HepG2 (cell line): ENCODE results near the gene SLC38A1. TPM values are rescaled to one million over a fixed set of nuclear protein-coding genes. Genes with fewer than 3 reads are reported as not detected.
A peak's percentile ranks its signal among the peaks of the same experiment; 100 is the strongest.

Experiments
- ATAC-seq: fragments of 200-7000 bp; cut with Tn5 transposase; 3 replicates; pipeline ENCODE4 v1.9.1; 2020; ENCODE audit warnings: mild to moderate bottlenecking, moderate library complexity
- Bru-seq: library from RNA; stranded (reverse); fragments of 400-500 nt; gene quantifications from one replicate; lab custom pipeline; 2021; lab: Mats Ljungman, UMichigan
- BruChase-seq, 2 experiments: library from RNA; stranded (reverse); fragments of 400-500 nt; gene quantifications; one replicate each; lab custom pipeline; 2021; lab: Mats Ljungman, UMichigan
- BruUV-seq: library from RNA; stranded (reverse); fragments of 400-500 nt; replicated peaks from 2 replicates; lab custom pipeline; 2021; lab: Mats Ljungman, UMichigan
- CTCF ChIA-PET: fragments of 300-600 bp; formaldehyde crosslinking; extraction: SDS; loops from one replicate; lab custom pipeline; 2021; ENCODE audit warnings: low total read pairs, inconsistent platforms, low intra/inter-chr PET ratio; lab: Yijun Ruan, JAX
- POLR2A ChIA-PET: fragments of 350-600 bp; sonication (Branson Sonifier 250); formaldehyde crosslinking; loops from one replicate; lab custom pipeline; 2020; ENCODE audit warnings: antibody characterized with exemption, inconsistent platforms; lab: Yijun Ruan, JAX
- DNase-seq: peaks from one replicate; pipeline ENCODE4 v3.0.0-alpha.2; 2015; ENCODE audit warnings: low spot score
- FAIRE-seq: peaks from 3 replicates; lab custom pipeline; 2011; peaks lifted over from hg19 to GRCh38; lab: Jason Lieb, UNC
- H2AFZ ChIP-seq: one replicate; pipeline ENCODE4 v1.6.1; 2011; ENCODE audit warnings: low read length, inconsistent platforms
- H3K27ac ChIP-seq: fragments of 300-600 bp; 3 replicates; pipeline ENCODE4 v1.8.0; 2011; ENCODE audit warnings: mixed run types, mild to moderate bottlenecking, mixed read lengths, low read length, inconsistent platforms; ENCODE audit not compliant: insufficient read depth; ENCODE audit errors: extremely low read length
- H3K27me3 ChIP-seq, 2 experiments: fragments of 200-600 bp in 1 of 2; 2 replicates in 1 of 2; 3 replicates in 1 of 2; pipeline versions ENCODE4 v1.6.0 to v1.8.0; 2011; ENCODE audit warnings: low read length in 2 of 2, mild to moderate bottlenecking in 2 of 2, moderate library complexity in 2 of 2, inconsistent platforms in 1 of 2; ENCODE audit not compliant: insufficient read depth in 2 of 2, control insufficient read depth in 1 of 2
- H3K36me3 ChIP-seq, 2 experiments: fragments of 200-600 bp in 1 of 2; replicated peaks in 1 of 2; 2 replicates in 1 of 2; 3 replicates in 1 of 2; pipeline versions ENCODE4 v1.5.1 to v1.8.0; 2011; ENCODE audit warnings: low read length in 2 of 2, inconsistent platforms in 1 of 2; ENCODE audit not compliant: insufficient read depth in 2 of 2, control insufficient read depth in 1 of 2
- H3K4me1 ChIP-seq: 2 replicates; pipeline ENCODE4 v1.5.1; 2012; ENCODE audit warnings: low read length, inconsistent platforms; ENCODE audit not compliant: insufficient read depth
- H3K4me2 ChIP-seq: 2 replicates; pipeline ENCODE4 v1.6.0; 2011; ENCODE audit warnings: low read depth, low read length, inconsistent platforms
- H3K4me3 ChIP-seq, 3 experiments: fragments of 200-600 bp in 1 of 3; sonication (generic), shearing (Covaris generic) in 1 of 3; replicated peaks in 1 of 3; 2 replicates each; pipeline ENCODE4 v1.5.1; 2011 to 2016; ENCODE audit warnings: low read length in 3 of 3, inconsistent platforms in 2 of 3, low read depth in 2 of 3, mild to moderate bottlenecking in 2 of 3, control low read depth in 1 of 3, mixed read lengths in 1 of 3; ENCODE audit not compliant: insufficient read depth in 1 of 3
- H3K79me2 ChIP-seq: one replicate; pipeline ENCODE4 v1.6.1; 2011; ENCODE audit warnings: low read length, inconsistent platforms; ENCODE audit not compliant: insufficient read depth
- H3K9ac ChIP-seq: 2 replicates; pipeline ENCODE4 v1.6.0; 2011; ENCODE audit warnings: mild to moderate bottlenecking, low read depth, low read length, inconsistent platforms; ENCODE audit not compliant: insufficient read depth
- H3K9me3 ChIP-seq: 2 replicates; pipeline ENCODE4 v1.5.1; 2012; ENCODE audit warnings: mild to moderate bottlenecking, low read length
- H4K20me1 ChIP-seq: 2 replicates; pipeline ENCODE4 v1.6.0; 2011; ENCODE audit warnings: inconsistent platforms, mild to moderate bottlenecking, low read length, moderate library complexity; ENCODE audit not compliant: insufficient read depth
- SNAPC4 ChIP-seq: sonication (generic); formaldehyde crosslinking; IDR thresholded peaks from 2 replicates; pipeline ENCODE4 v1.4.0; 2020; ENCODE audit warnings: mild to moderate bottlenecking, missing genetic modification reagents
- ZBTB14 ChIP-seq: sonication (generic); formaldehyde crosslinking; IDR thresholded peaks from 2 replicates; pipeline ENCODE4 v1.4.0; 2020; ENCODE audit warnings: missing genetic modification reagents
- ZNF160 ChIP-seq: sonication (generic); formaldehyde crosslinking; IDR thresholded peaks from 2 replicates; pipeline ENCODE4 v1.8.0; 2022; ENCODE audit warnings: mild to moderate bottlenecking, inconsistent platforms, missing genetic modification reagents
- ZNF33A ChIP-seq: sonication (generic); formaldehyde crosslinking; IDR thresholded peaks from 2 replicates; pipeline ENCODE4 v1.5.1; 2020; ENCODE audit warnings: missing genetic modification reagents, mild to moderate bottlenecking, moderate library complexity, borderline replicate concordance
- ZNF503 ChIP-seq: sonication (generic); formaldehyde crosslinking; IDR thresholded peaks from 2 replicates; pipeline ENCODE4 v1.4.0; 2020; ENCODE audit warnings: missing genetic modification reagents
- ZNF562 ChIP-seq: sonication (generic); formaldehyde crosslinking; IDR thresholded peaks from 2 replicates; pipeline ENCODE4 v1.8.0; 2022; ENCODE audit warnings: missing genetic modification reagents, borderline replicate concordance
- ZNF644 ChIP-seq: IDR thresholded peaks from 2 replicates; pipeline ENCODE4 v1.6.1; 2016; ENCODE audit warnings: low read depth
- WGBS: methylation state at CpG from one replicate; pipeline ENCODE4 v1.1.6; 2017; ENCODE audit warnings: low lambda C conversion rate; 5-methylcytosine and 5-hydroxymethylcytosine counted together
- in situ Hi-C: cut with HindIII; loops from 2 replicates; pipeline ENCODE4 v1.10.0; 2017; ENCODE audit warnings: low pct_unique_long_range_greater_than_20kb; ENCODE audit not compliant: extremely low pct_ligation_motif_present
- intact Hi-C: fragments of 100-400 bp; cut with micrococcal nuclease; formaldehyde crosslinking; loops from one replicate; pipeline ENCODE4 v1.10.0; 2022; ENCODE audit not compliant: unreplicated experiment
- long read RNA-seq, 2 experiments: library from RNA in 1 of 2; library from polyadenylated mRNA in 1 of 2; stranded (forward) in 1 of 2; unstranded in 1 of 2; transcript quantifications; one replicate each; pipeline ENCODE4 v2.0.0, GENCODE V29; 2019 to 2022
- polyA minus RNA-seq, 3 experiments: library from RNA; depleted of rRNA, polyadenylated mRNA; stranded (reverse); fragments of >200 nt; gene quantifications; 2 replicates each; pipeline ENCODE4 v1.2.3, GENCODE V29; 2011; ENCODE audit warnings: low replicate concordance in 1 of 3
- polyA plus RNA-seq, 8 experiments: library from polyadenylated mRNA; depleted of rRNA in 3 of 8; stranded (reverse) in 7 of 8; unstranded in 1 of 8; fragments of >200 nt; fragmentation: Illumina TruSeq in 4 of 8; extraction: Trizol in 4 of 8; gene quantifications; 2 replicates each; pipeline versions ENCODE4 v1.2.1 to v1.2.3, GENCODE V29; 2011 to 2016; ENCODE audit warnings: low read depth in 4 of 8, missing spikeins in 1 of 8, mixed read lengths in 1 of 8; ENCODE audit not compliant: insufficient read depth in 1 of 8
- total RNA-seq, 5 experiments: library from RNA; depleted of rRNA; stranded (reverse); fragments of >200 nt; fragmentation: Illumina TruSeq; extraction: Trizol; gene quantifications; 2 replicates each; pipeline ENCODE4 v1.2.3, GENCODE V29; 2016; ENCODE audit warnings: low read depth in 1 of 5

SLC38A1 gene
- total RNA-seq (2016; rRNA removed; fragmentation: Illumina TruSeq; extraction: Trizol), result 47.0 and 49.8 TPM in 2 replicates
- 38.0 and 39.4 TPM in 2 replicates for total RNA-seq (2016; cell fraction: cytosol; rRNA removed; fragmentation: Illumina TruSeq; extraction: Trizol; ENCODE audit: low read depth)
- total RNA-seq (2016; cell fraction: insoluble cytoplasmic fraction; rRNA removed; fragmentation: Illumina TruSeq; extraction: Trizol), result 47.7 and 50.5 TPM in 2 replicates
- total RNA-seq (2016; cell fraction: membrane; rRNA removed; fragmentation: Illumina TruSeq; extraction: Trizol), result 32.7 and 33.7 TPM in 2 replicates
- total RNA-seq (2016; cell fraction: nucleus; rRNA removed; fragmentation: Illumina TruSeq; extraction: Trizol), result 56.8 and 57.5 TPM in 2 replicates
- 42.0 and 50.6 TPM in 2 replicates for polyA plus RNA-seq (2011; rRNA removed)
- polyA plus RNA-seq (2011; cell fraction: cytosol; rRNA removed), result 23.8 and 38.5 TPM in 2 replicates
- polyA plus RNA-seq (2011; cell fraction: nucleus; rRNA removed), result 23.7 and 30.2 TPM in 2 replicates
- polyA plus RNA-seq (2012), result 35.2 and 56.5 TPM in 2 replicates
- 4.1 and 5.4 TPM in 2 replicates for polyA plus RNA-seq (2016; cell fraction: cytosol; fragmentation: Illumina TruSeq; extraction: Trizol; ENCODE audit: low read depth)
- 25.3 and 31.2 TPM in 2 replicates for polyA plus RNA-seq (2016; cell fraction: insoluble cytoplasmic fraction; fragmentation: Illumina TruSeq; extraction: Trizol; ENCODE audit: low read depth)
- 10.1 and 10.4 TPM in 2 replicates for polyA plus RNA-seq (2016; cell fraction: membrane; fragmentation: Illumina TruSeq; extraction: Trizol; ENCODE audit: low read depth)
- 39.9 and 42.9 TPM in 2 replicates for polyA plus RNA-seq (2016; cell fraction: nucleus; fragmentation: Illumina TruSeq; extraction: Trizol; ENCODE audit: insufficient read depth, low read depth)
- polyA minus RNA-seq (2011; rRNA and poly(A)+ RNA removed; ENCODE audit: low replicate concordance), result 122 and 355 TPM in 2 replicates
- polyA minus RNA-seq (2011; cell fraction: cytosol; rRNA and poly(A)+ RNA removed), result 81.0 and 98.9 TPM in 2 replicates
- polyA minus RNA-seq (2011; cell fraction: nucleus; rRNA and poly(A)+ RNA removed), result 132 and 143 TPM in 2 replicates
- percentile 94 among the genes with signal in this experiment for Bru-seq, nascent RNA
- BruChase-seq, experiment 1, labeled RNA remaining after a 6-hour chase, result percentile 96 among the genes with signal in this experiment
- percentile 93 among the genes with signal in this experiment for BruChase-seq, experiment 2, labeled RNA remaining after a 2-hour chase
- long read RNA-seq, experiment 1, full-length matches to known transcripts, result 25 of 42 reads
- long read RNA-seq, experiment 1, partial matches to known transcripts, result 5 of 42 reads
- long read RNA-seq, experiment 1, other reads (novel, unspliced or antisense), result 12 of 42 reads
- long read RNA-seq, experiment 2, full-length matches to known transcripts, result 17 of 167 reads
- long read RNA-seq, experiment 2, partial matches to known transcripts, result 10 of 167 reads
- long read RNA-seq, experiment 2, other reads (novel, unspliced or antisense), result 140 of 167 reads

GRCh38 chr12:46268583-46269428, at the start of gene SLC38A1:
Gene SLC38A1, minus strand, starts transcription at chr12:46269043. Its CDS starts 29,243 bp downstream, at chr12:46239800.
- Histone ChIP-seq H3K27ac (peak within 1 kb of the TSS; percentile 67), H4K20me1 (peaks cover 23% of the 10 kb centered on the region), H3K36me3 (no peaks in the 10 kb centered on the region), H3K9ac (peak within 1 kb of the TSS; percentile 85), H3K4me1 (peaks cover 55% of the 10 kb centered on the region), H3K79me2 (peaks cover 49% of the 10 kb centered on the region), H3K4me2 (peak within 1 kb of the TSS; percentile 94), H3K4me3 (peak within 1 kb of the TSS; percentile 85 to 91 (median 90)), H3K9me3 (no peaks in the 10 kb centered on the region), H3K27me3 (no peaks in the 10 kb centered on the region; a peak in 1 of 5 replicates), H2AFZ (peak within 1 kb of the TSS; percentile 28)
- DNase-seq (peak; percentile 74), FAIRE-seq (no peak), ATAC-seq (peak; percentile 89)
- intact Hi-C loops, result loop anchor here (10.0 kb wide), 1 partner anchor 274 kb away; the partner anchor contains the start of gene SCAF11
- TSS peak; percentile 62 for BruUV-seq
- ChIA-PET POLR2A (interaction anchor here (1.0 to 1.7 kb wide), 5 partner anchors 13 to 278 kb away, joined by 3 to 12 read pairs (median 4); partner anchors contain the start of gene SCAF11), CTCF (no interaction called here)
- 27% methylated on average over 19 of the region's 73 CpGs for whole genome bisulfite sequencing
- in situ Hi-C loops, result no loop called here
- TF ChIP-seq ZNF503 (CRISPR knock-in tag), result peak; percentile 40; the same call in 1 of the 2 replicates
- TF ChIP-seq ZNF644 (CRISPR knock-in tag), result no peak
- TF ChIP-seq ZBTB14 (CRISPR knock-in tag), result peak; percentile 40; the same call in 1 of the 2 replicates
- TF ChIP-seq ZNF33A (CRISPR knock-in tag), result 0 out of 2 replicates have a peak, but pooled peaks have one; percentile 45
- peak; percentile 56; the same call in 1 of the 2 replicates for TF ChIP-seq ZNF160 (CRISPR knock-in tag)
- peak; percentile 85 for TF ChIP-seq ZNF562 (CRISPR knock-in tag)
- 0 out of 2 replicates have a peak, but pooled peaks have one; percentile 57 for TF ChIP-seq SNAPC4 (CRISPR knock-in tag)
